HG02938 (cell line): ENCODE measurements around the gene ZNF407.

Experiments used
- ATAC-seq: cut with Tn5 transposase; IDR thresholded peaks from one replicate; pipeline ENCODE4 v1.9.1; 2021; ENCODE audit warnings: mild to moderate bottlenecking, moderate library complexity; ENCODE audit not compliant: unreplicated experiment

The ZNF407 gene

DNA sequence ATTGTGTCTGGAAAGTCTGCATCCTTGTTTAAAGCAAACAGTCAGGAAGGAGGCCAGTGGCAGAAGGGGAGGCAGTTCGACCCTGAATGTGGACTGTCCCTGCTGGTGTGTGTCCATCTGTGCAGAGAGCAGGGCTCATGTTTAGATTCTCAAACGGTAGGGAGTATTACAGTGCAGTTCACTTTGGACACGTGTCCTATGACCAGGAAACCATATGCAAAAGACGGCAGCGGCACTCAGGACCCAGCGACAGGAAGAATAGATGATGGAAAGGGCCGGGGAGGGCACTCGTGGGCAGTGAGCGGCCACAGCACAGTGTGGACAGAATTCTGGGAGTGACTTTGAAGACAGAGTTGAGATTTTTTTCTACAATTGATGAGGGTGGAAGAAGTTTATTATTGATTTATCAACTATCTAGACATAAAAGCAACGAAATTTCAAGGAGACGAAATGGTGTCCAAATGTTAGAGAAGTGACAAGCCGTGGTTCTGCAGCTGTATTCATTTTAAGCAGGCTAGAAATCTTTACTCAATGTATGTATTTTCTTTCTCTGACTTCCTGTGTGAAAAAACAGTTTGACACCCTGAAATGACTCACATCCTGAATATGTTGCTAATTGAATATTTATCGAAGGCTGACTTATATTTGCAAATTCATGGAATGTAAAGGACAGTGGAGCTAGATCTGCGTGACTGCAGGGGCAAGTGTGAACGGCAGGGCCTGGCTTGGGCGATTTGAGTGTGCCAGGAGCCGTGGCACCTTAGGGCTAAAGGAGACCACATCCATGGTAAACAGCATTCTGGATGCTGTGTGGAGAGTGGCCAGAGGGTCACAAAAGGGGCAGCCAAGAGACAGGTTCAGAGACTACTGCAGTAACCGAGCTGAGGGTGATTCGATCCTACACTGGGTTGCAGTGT is 397.1 kb downstream of the ZNF407 start:
- peak; percentile 82 for ATAC-seq

DNA sequence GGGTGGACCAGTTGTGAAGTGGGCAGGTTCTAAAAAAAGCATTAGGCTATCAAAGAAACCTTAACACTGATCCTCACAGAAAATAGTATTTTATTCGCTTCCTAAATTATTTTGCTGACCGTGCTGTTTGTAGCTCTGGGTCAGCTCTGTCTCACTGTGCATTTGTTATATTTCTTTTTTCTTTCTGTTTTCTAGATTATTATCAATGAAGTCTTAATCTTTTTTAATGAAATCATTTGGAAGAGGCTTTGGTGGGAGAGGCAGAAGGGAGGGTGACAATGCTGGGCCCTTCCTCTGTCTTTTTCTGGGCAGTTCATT is 397.7 kb downstream of the ZNF407 start:
- no peak for ATAC-seq

DNA sequence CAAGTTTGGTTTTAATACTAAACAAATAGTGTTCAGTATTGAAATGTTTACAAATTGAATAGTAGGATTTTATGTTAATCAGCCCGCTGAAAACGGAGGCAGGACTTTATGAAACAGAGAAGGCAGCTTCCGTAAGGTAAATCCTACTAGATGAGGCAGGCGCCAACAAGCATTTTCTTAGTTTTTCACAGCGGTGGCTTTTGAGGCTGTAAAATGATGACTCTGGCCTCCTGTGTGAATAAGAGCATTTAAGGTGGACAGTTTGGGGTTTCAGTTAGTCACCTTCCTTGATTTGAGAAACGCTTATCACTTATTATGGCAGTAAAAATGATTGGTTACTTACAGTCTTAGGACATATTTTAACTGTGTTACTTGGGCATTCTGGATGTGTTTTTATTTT is 398.4 kb downstream of the ZNF407 start:
- no peak for ATAC-seq

DNA sequence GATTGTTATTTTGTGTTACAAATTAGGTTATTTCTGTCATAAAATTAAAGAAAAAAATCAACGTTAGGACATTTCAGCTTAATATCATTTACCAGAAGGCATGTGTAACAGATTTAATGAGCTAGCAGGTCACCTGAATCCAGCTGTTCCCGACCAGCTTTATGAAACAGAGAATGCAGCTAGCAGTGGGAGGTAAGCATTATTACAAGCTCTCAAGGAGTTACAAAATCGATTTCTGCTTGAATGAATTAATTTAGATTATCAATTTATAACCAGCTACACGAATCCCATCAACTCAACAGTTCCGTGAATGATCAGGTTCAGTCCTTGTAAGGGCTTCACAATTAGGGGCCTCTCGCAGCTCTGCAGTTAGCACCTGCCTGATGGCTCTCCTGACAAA is 399.3 kb downstream of the ZNF407 start:
- ATAC-seq, result no peak

DNA sequence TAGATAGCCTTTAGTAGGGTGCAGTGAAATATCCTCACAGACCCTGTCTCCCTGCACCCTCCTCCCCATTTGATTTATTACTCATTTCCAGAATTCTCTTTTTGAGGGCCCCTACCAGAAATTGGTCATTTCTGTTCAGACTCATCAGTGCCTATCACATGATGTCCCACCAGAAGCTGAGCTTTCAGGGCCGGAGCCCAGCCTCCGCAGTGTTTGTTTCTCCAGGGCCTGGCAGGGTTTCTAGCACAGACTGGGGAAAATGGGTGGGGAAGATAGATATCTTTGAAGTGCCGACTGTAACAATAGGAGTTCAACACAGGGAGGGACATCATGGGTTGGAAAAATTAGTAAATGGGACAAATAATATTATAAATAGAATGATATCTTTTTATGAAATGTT is 403.2 kb downstream of the ZNF407 start:
- ATAC-seq, result no peak

DNA sequence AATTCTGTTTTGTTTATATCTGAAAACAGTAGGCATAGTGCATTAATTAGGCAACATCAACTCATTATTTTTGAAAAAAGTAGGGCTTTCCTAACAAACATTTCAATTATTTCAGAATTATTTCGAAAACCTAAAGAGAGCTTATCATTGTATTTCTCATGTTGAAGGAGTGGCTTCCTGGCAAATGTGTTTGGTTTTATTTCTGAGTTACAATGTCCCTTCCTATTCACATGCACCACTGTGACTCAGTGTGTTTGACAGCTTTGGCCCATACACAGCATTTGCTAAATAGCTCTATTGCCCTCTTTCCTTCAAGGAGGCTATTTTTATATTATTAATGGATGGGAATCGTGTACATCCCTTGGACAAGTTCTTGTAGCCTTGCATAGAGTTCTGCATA is 405.4 kb downstream of the ZNF407 start:
- no peak for ATAC-seq

DNA sequence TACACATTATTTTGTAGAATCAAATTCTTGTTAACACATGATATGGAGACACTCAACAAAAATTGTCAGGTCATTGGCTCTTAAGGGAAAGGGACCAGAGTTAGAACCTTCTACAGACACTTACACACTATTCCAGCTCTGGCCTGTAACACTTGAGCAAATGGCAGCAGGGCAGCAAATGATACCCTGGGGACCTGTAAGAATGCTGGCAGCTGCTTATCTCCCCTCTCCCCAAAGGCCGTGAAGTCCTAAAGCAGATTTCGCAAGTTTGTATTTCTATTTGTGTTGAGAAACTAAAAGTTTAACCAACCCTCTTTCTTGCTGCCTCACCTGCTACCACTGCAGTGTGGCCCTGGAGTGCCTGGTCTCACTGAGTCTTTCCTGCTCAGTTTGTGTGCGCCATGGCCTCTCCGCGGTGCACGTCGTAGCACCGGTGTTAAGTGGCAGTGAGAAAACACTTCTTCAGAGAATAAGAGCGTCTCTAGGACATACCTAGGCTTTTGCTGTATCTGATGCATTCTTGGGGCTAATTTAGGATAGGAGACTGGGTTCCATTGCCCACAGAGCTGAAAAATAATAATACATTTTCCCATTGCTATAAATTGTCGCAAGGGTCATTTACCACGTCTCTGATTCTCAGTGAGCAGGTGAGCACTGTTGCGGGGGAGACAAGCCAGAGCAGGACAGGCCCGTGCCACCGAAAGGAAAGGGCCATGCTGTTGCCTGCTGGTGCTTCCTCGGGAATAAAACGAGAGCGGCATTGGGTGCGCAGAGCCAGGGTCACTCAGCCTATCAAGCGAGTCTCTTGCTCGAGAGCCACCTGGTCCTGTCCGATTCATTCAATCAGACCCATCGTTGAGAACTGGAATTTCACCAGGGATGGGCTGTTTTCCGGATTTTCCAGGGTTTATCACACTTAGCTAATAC is 406.4 kb downstream of the ZNF407 start:
- ATAC-seq, result no peak

DNA sequence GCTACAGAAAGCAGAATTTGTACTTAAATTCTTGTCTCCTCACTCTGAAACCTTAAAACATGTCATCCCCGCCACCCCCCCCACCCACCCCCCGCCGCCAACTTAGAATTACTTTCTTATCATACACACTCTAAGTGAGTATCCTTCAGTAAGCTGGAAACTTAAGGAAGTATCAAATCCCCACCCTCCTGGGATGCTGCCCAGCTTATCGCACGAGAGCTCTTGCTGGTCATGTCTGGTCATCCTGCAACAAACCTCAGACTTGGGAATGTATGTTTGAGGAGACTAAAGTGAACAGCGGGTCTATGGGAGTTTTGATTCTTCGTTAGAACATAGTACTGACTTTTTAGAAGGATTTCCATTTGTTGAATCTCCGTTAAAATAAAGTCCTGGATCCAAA is 408.0 kb downstream of the ZNF407 start:
- no peak for ATAC-seq

DNA sequence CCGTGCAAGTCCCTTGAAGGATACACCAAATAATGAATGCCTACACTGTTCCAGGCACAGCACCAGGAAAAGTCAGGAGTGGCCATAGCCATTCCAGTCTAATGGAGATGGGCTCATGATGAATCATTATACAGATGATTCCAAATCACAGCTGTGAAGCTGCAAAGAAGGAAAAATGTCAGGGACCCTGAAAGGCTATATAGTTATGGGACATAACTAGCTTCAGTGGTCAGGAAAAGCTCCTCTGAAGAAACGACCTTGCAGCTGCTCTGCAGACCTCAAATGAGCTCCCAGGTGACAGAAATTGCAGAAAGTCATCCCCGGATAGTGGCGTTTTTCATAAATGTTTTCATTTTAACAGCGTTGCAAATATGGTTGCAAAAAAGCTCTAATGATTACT is 410.5 kb downstream of the ZNF407 start:
- no peak for ATAC-seq

DNA sequence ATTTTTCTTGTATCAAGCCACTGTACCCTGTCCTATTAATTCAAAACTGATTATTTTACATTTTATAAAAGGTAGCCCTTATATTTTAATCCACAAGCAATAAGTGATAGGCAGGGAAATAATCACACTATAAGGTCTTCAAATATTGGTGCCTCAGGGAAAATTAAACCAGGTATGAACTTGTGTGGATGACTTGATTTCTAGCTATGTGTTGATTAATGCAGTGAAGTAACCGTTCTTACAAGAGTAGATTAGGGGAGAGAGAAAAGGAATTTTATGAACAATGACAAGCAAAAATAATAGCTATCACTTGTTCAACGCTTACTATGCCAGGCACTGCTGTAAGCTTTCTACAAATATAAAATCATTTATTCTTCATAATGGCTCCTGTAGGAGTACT is 411.6 kb downstream of the ZNF407 start:
- no peak for ATAC-seq

DNA sequence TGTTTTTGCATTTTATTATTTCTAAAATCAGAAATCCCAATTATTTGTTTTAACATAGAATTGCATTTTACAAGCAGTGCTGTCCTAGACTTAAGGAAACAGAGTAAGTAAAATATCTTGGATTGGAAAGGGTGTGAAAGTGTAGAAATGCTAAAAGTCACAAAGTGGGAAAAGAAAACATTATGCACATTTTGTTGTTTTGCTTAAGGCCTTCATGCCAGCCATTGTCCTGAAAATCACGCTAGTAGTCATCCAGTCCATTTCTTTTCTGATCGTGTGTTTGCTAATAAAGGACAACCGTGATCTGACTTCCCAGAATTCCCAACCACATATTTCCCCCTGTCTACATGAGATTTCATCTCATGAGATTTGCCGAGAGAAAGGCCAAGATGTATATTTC is 412.2 kb downstream of the ZNF407 start:
- ATAC-seq, result no peak

DNA sequence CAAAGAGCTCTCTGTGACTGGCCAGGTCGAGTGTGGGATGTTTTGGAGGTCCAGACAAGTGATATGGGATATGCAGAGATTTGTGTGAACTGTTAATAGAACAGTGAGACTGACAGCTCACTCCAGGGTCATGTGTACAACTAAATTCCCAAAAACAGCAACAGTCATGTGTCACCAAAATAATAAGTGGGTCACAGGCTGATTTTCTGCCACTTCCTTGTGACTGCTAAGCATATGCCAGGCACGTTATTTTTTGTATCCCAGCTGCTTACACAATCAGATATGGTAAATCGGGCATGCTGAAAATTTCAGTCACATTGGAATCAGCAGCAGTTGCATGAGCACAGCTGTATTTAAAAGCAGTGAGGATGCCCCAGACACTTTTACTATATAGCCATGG is 412.6 kb downstream of the ZNF407 start:
- no peak for ATAC-seq

DNA sequence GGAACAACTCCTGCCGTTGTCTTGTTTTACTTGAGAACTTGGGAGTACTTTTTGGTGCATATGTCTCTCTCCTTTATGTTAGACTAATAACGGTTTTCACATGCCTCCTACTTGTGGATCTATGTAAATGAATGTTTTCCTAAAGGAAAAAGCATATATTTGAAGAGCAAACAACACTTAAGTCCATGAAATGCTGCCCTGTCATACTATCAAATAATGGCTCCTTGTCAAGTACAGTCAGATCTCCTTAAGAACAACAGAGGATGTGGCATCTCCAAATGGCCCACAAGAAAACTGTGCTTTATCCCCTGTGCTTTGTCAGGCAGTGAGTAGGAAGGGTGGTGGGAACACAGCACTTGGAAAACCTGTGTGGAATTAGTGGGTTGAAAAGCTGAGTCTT is 413.0 kb downstream of the ZNF407 start:
- no peak for ATAC-seq

DNA sequence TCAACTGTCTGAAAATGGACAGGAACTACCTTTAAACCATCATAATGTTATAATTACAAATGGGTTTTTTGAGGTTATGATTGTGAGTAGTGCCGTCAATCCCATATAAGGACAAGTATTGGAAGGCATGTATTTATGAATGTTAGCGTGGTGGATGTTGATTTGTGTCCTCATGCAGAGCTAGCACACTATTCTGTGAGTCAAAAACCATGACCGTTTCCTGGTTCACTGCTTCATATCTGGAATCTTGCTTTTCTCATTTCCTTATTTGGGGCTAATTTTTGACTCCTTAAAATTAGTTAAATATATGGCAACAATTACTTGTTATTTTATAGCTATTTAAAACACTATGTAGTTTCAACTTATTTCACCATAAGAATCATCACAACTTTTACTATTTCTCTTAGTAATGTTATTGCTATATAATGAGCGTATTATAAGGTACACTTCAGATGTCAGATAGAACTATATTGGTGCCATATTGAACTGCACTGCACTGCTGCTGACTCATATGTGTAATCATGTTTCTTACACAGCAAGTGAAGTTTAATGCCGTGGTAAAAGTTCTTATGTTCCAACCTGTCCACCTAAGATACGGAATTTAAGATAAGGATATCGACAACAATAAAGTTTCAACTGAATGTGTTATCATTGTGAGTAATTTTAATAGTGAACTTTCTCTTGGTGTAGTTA is 418.5 kb downstream of the ZNF407 start:
- ATAC-seq, result peak; percentile 96

DNA sequence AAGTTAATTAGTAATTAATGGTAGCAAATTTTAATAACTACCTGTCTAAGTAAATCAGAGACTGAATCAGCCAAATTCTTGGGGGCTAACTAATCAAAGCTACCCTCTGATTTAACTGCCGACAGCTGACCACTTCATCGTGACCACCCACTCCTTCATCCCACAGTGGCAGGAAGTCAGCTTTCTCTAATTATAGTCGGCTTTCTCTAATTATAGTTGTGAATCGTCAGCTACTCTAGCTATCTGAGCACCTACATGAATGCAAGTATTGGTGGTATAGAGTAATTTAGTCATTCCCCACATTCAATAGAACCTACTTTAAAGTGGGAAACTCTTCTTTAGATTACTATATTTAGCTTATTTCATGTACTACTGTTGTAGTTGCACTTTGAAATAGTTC is 425.8 kb downstream of the ZNF407 start:
- peak; percentile 49 for ATAC-seq

DNA sequence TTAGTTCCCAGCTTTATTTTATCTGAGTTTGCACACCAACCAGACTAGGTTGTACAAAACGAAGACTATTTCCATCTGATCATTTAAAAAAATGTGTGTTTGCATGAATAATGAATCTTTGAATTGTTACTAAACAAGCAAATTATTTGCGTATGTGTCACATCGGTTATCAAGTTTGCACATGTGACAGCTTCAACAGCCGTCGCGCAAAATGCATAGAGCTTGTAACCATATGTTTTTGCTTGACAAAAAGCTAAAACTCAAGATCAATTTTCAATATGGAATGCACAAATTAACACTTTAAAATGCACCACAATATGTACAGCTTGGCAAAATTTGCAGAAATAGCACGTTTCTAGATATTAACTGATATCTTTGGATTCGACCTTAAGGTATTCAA is 427.2 kb downstream of the ZNF407 start:
- ATAC-seq, result no peak

DNA sequence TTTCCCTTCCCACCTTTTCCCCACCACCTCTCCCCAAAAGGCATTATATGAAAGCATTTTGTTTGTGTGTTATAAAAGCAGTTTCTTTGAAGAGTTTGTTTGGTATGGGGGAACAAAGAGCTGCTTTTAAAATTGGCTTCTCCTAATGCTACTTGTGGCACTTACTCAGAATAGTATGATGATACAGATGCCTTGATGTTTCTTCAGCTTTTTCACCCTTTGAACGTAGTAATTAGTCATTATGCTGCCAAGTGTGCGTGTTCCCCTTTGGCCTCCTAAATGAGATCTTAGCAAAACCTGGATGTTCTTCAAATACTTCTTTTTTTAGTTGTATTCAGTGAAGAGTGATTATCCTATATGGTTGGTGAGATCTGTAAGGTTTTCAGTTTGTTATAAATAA is 427.9 kb downstream of the ZNF407 start:
- no peak for ATAC-seq

DNA sequence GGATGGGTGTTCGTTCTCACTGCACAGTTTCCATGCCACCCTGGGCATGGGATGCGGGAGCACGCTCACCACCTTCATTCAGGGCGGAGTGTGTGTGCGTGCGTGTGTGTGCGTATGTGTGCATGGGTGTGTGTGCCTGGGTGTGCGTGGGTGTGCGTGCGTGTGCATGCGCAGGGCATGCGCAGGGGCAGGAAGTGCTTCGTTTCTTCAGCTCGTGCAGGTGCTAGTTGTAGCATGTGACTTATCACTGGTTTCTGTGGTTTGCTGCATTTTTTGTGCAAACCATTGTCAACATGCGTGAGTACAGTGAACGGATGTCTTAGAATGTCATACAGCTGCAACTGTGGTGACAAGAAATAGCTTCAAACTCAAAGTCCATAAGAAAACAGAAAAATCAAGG is 431.8 kb downstream of the ZNF407 start:
- ATAC-seq, result no peak

DNA sequence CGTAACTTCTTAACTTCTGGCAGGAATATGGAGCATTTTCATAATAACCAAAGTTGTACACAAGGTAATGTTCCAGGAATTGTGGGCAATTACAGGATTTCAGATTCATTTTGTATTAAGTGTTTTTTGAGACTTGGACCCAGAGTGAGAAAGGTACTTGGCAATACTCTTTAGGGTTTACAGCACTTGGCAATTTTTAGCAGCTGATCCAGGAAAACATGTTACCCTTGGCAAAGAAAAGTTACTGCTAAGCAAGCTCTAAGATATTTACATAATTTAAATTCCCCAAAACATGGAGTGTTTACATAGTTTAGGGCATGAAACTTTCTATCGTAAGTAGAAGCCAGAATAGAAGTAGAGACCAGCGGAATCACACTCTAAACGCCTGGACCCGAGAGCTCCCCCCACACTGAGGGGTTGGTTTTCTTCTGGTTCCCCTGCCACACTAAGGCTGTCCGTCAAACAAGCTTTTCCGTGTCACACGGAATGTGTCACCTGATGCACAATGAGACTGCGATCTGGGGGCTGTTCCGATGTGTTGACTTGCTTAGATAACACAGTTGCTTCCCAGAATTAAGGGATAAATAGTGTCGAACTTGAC is 434.1 kb downstream of the ZNF407 start:
- no peak for ATAC-seq

DNA sequence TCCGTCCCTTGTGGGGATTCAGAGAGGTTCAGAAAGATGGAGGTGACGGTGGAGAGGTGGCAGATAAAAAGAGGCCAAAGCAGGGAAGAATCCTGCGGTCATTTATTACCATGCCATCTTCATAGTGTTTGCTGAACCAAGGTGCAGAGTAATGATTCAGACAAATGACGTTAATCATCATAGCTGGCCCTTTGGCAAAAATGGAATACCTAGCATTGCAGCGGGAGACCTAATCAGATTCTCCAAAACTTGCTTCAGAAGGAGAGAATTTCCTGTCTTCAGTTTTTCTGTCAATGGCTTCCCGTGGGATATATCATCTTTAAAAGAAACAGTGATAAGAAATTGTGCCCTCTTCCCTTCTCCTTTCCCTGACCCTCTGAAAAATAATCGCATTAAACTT is 435.8 kb downstream of the ZNF407 start:
- no peak for ATAC-seq

DNA sequence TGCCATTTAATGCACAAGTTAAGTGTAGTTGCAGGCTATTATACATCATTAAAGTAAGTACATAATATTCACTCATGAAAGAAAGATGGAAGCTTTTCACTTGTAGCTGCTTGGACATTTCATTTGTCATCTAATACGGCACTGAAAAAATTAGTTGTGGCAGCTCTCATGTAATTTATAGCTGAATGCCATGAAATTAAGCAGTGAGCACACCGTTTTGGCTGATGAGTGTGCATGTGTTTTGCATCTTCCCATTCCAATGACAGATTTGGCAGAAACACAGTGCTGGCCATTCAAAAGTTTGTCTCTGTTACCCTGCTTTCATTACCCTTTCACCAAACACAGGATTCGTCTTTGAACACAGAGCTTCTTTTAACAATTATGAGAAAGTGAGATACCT is 437.3 kb downstream of the ZNF407 start:
- no peak for ATAC-seq
